HG03520 (cell line): Measurements from ENCODE around the gene C1orf50.
"Not testable (repeated sequence)": the region's sequence is repeated elsewhere in the genome, so short reads cannot be mapped to it uniquely, and the experiment has no call there.

Source experiments
- ATAC-seq: cut with Tn5 transposase; IDR thresholded peaks from one replicate; pipeline ENCODE4 v1.9.1; 2021; ENCODE audit warnings: mild to moderate bottlenecking, moderate library complexity; ENCODE audit not compliant: unreplicated experiment

Gene C1orf50

GRCh38 chr1:42739753-42740700 is 27.0 kb upstream of the C1orf50 start, which contains the start of gene CLDN19:
Gene CLDN19 (minus strand): TSS chr1:42740236. CDS start chr1:42740063, 173 bp downstream.
- no peak for ATAC-seq

- no peak for ATAC-seq
Measured at GRCh38 chr1:42740851-42741580, 26.0 kb upstream of the C1orf50 start.

GRCh38 chr1:42741706-42742105 is 25.3 kb upstream of the C1orf50 start:
- no peak for ATAC-seq

GRCh38 chr1:42742141-42742540 is 24.9 kb upstream of the C1orf50 start:
- ATAC-seq, result no peak

- no peak for ATAC-seq
Measured at GRCh38 chr1:42742617-42743316, 24.3 kb upstream of the C1orf50 start.

- ATAC-seq, result no peak
Measured at GRCh38 chr1:42743317-42744147, 23.5 kb upstream of the C1orf50 start.

- ATAC-seq, result no peak
Measured at GRCh38 chr1:42744148-42744413, 23.0 kb upstream of the C1orf50 start.

- no peak for ATAC-seq
Measured at GRCh38 chr1:42745851-42746250, 21.2 kb upstream of the C1orf50 start.

GRCh38 chr1:42746436-42747105 is 20.5 kb upstream of the C1orf50 start:
- no peak for ATAC-seq

- no peak for ATAC-seq
Measured at GRCh38 chr1:42747125-42747524, 19.9 kb upstream of the C1orf50 start.

GRCh38 chr1:42748021-42748420 is 19.0 kb upstream of the C1orf50 start:
- ATAC-seq, result no peak

- ATAC-seq, result no peak
Measured at GRCh38 chr1:42748461-42749410, 18.3 kb upstream of the C1orf50 start.

GRCh38 chr1:42750041-42750440 is 17.0 kb upstream of the C1orf50 start:
- ATAC-seq, result no peak

- not testable (repeated sequence) for ATAC-seq
Measured at GRCh38 chr1:42751511-42752070, 15.5 kb upstream of the C1orf50 start.

GRCh38 chr1:42752284-42752683 is 14.8 kb upstream of the C1orf50 start:
- no peak for ATAC-seq

GRCh38 chr1:42753070-42753469 is 14.0 kb upstream of the C1orf50 start:
- ATAC-seq, result no peak

- ATAC-seq, result no peak
Measured at GRCh38 chr1:42756956-42757891, 9.8 kb upstream of the C1orf50 start.

- ATAC-seq, result no peak
Measured at GRCh38 chr1:42757892-42758275, 9.2 kb upstream of the C1orf50 start.
